Activated T-helper 1 cell treated with anti-CD3 and anti-CD28 coated beads, Interleukin-2, amount 50 U/mL, for 16 hours (primary cell): ENCODE results near the gene KCNIP1.

Experiments used
- DNase-seq, 2 donors: peaks; one replicate each; pipeline ENCODE4 v3.0.0-alpha.2; 2020; ENCODE audit warnings: low read depth in 1 of 2, low spot score in 1 of 2

KCNIP1 gene

GRCh38 chr5:170590566-170590965 is 86.7 kb downstream of the KCNIP1 start:
- DNase-seq, result no peak

- DNase-seq, result no peak
These were observed 87.2 kb downstream of the KCNIP1 start for GRCh38 chr5:170591054-170591453.

DNA sequence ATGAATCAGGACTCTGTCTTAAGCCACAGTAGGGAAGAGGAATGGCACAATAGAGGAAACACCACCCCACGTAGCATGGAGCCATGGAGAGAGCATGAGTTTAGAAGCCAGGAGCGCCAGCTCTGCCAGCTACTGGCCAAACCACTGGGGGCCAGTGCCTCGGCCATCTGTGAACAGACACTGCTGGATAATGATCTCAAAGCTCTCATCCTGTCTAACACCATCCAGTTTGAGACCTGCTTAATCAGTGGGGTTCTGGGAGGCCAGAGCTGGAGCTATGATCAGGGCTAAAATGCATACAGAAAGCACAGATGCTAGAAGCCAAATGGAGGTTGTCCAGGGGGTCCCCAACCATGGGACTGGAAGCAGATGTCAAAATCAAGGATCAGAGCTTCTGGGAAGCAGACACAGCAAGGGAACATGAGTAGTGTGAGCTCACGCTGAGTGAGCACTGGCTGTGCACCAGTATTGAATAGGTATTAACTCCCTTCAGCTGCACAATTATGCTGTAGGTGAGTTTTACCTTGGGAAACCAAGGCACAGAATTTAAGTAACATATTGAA is 92.7 kb downstream of the KCNIP1 start:
- DNase-seq, result no peak

- DNase-seq, result no peak
These were observed 93.4 kb downstream of the KCNIP1 start for GRCh38 chr5:170597109-170597751.

DNA sequence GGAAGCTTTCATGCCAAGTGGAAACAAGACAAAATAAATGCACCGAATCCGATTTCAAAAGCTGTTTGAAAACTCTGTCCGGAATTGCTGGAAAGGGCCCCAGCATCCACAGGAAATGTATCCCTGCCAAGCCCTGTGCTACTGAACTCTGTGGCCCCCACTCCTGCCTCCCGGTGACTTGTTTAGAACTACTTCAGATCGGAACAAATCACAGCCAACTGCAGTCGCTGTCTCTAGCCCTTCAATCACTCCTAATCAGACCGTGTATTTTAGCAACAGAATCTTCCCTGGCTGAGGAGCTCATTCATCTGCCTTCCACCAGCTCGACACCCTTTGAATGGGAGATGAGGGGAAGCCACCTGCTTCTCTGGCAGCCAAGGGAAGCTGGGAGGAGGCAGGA is 94.1 kb downstream of the KCNIP1 start:
- no peak for DNase-seq

DNA sequence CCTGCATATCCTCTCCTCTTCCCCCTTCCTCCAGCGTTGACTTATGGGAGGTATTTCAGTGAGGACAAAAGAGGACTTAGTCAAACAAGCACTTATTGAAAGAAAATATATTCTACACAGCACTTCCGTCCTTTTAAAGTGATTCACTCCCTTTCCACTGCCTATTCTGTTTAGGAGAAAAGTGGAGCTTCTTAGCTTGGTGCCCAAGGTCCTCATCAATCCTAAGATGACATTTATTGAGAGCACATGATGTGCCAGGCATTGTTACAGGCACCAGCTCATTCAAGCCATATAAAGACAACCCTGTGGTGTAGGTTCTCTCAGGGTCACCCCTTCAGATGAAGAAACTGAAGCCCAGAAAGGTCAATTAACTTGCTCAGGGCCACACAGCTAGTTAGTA is 95.9 kb downstream of the KCNIP1 start:
- DNase-seq, result no peak

- no peak for DNase-seq
These were observed 97.8 kb downstream of the KCNIP1 start for GRCh38 chr5:170601619-170602018.

- no peak for DNase-seq
These were observed 99.3 kb downstream of the KCNIP1 start for GRCh38 chr5:170603109-170603508.

DNA sequence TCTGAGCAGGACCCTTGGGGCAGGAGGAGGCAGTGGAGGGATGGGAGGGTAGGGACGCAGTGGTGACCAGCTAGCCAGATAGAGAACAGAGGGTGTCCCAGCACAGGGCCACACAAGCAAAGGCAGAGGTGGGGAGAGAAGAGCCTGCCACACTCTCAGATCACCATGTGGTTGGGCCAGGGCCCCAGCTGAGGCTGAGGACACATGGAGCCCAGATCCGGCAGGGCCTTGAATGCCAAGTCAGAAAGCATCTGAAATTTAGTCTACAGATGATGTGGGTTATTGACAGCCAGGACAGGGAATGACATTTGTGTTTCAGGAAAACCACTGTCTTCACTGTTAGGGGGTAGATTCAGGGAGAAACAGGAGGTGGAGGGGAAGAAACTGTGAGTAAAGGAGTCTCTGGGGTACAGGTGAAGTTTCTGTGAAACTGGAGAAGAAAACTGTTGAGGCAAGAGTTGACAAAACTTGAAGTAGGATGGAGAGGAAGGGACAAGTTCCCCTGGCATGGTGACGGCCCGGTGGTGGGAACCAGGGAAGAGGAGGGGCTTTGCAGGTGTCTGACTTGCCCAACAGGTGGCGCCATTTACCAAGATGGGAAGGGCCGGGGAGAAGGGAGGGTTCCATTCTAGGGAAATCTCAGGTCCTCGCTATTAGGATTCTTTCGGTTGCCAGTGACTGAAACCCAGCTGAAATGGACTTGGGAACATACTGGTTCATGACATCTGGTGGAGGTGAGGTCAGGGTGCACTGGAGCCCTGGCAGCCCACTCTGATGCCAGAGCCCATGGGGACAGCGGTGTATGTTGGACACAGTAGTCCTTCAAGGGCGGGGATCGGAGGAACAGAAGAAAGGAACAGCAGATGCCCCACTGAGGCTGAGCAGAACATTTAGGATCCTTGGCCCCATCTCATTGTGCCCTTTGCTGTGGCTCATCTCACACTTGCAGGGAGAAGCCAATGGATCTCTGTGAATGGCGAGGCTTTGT is 100.1 kb downstream of the KCNIP1 start:
- DNase-seq, result no peak

DNA sequence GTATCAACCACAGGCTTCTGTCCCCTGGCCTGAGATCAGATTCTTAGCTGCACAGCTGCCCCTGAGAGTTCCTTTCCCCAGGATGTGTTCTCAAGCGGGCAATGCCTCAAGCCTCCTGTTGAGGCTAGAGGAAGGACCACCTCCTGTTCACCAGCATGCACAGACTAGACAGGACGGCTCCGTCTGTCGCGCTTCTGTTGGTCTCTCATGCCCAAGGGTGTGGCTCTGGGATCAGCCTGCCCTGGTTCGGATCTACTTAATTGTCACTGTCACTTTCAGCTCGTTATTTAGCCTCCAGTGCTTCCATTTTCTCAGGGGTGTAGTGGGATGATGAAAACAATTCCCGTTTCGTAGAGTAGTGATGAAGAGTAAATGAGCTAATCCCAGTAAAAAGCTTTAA is 103.1 kb downstream of the KCNIP1 start:
- no peak for DNase-seq

- no peak for DNase-seq
These were observed 107.8 kb downstream of the KCNIP1 start for GRCh38 chr5:170611449-170612090.

DNA sequence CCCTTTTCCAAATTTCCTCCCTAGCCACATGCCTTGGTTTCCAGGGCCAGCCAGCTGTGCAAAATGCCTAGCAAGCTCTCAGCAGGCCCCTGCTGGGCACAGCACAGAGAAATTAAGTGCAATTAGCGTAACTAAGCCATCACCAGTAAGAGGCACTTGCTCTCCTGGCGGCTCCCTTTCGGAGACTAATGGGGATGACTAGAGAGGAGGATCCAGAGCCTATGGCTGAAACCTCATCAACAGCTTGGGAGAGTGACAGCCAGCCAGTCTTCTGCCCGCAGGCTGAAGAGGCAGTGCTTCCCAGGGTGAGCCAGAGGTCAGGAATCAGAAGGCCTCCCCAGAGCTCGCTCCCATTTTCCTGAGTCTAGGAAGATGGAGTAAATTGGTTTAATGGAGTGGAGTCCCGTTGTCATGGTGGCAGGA is 108.4 kb downstream of the KCNIP1 start:
- DNase-seq, result no peak

DNA sequence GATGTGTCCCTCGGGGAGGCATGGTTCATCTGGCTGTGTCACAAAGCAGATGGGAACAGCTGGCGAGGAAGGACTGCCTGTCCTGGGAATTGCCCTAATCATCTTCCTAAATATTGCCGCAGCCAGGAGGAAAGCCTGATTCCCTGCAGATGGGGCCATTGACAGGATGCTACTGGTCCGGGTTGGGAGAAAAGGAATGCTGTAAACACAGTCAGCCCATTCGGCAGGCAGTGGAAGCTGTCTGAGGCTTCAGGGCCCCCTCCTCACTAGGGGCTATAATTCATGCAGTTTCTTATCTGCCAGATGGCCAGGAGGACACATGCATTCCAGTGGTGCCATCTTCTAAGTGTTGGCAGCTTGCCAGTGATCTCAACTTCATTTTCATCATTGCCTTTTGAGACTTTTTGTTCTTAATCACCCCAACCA is 110.3 kb downstream of the KCNIP1 start:
- DNase-seq, result no peak

DNA sequence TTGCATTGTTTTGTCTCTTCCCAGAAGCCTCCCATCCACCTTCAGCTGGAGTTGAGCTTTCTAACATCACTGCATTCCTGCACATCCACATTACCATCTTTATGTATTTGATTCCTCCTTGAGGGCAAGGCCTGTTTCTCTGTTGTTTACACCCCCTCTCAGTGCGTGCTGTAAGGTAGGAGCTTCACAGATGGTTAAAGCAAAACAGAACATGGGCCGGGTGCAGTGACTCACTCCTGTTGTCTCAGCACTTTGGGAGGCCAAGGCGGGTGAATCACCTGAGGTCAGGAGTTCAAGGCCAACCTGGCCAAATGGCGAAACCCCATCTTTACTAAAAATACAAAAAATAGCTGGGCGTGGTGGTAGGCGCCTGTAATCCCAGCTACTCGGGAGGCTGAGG is 110.9 kb downstream of the KCNIP1 start:
- no peak for DNase-seq

- DNase-seq, result no peak
These were observed 114.0 kb downstream of the KCNIP1 start for GRCh38 chr5:170617533-170618490.

DNA sequence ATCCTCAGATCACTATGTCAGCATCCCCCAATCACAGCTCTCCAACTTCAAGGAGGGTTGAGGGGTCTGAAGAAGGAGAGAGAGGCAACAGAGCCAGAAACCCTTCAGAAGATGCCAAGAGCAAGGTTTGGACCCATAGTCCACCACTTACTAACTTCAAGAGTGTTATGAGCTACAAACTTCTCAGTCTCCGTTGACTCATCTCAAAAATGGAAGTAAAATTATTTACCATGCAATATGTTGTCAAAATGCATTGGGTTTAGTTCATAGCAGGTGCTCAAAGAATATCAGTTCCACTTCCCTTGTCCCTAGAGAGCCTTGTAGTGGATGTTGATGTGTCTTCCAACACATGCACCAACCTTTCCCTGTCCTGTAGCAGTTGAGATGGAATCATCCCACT is 116.0 kb downstream of the KCNIP1 start:
- DNase-seq, result no peak

- no peak for DNase-seq
These were observed 119.1 kb downstream of the KCNIP1 start for GRCh38 chr5:170622933-170623332.

DNA sequence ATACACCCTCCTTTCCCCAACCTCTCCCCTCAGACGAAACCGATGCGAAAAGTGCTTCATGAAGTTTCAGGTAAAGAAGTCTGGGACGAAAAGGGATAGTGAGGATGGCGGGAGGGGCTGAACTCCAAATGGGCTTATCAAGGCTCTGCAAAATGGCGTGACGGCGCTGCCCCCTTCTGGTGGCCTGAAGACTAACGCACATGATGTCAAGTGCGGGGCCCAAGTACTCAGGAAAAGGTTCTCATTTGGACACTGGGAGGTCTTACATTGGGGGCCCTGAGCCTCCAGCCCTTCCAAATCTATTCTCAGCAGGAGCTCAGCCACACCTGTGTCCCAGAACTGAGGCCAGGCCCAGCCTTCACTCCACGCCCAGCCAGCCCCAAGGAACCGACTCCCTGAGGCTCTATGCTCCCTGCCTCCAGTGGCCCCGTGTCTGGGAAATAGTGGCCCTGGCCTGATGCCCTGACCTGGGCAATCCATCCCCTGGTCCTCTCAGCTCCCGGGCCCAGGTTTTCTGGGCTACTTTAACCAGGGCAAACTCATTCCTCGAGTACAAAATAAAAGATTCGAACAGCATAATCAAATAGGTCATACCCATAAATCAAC is 119.9 kb downstream of the KCNIP1 start:
- DNase-seq, result no peak

DNA sequence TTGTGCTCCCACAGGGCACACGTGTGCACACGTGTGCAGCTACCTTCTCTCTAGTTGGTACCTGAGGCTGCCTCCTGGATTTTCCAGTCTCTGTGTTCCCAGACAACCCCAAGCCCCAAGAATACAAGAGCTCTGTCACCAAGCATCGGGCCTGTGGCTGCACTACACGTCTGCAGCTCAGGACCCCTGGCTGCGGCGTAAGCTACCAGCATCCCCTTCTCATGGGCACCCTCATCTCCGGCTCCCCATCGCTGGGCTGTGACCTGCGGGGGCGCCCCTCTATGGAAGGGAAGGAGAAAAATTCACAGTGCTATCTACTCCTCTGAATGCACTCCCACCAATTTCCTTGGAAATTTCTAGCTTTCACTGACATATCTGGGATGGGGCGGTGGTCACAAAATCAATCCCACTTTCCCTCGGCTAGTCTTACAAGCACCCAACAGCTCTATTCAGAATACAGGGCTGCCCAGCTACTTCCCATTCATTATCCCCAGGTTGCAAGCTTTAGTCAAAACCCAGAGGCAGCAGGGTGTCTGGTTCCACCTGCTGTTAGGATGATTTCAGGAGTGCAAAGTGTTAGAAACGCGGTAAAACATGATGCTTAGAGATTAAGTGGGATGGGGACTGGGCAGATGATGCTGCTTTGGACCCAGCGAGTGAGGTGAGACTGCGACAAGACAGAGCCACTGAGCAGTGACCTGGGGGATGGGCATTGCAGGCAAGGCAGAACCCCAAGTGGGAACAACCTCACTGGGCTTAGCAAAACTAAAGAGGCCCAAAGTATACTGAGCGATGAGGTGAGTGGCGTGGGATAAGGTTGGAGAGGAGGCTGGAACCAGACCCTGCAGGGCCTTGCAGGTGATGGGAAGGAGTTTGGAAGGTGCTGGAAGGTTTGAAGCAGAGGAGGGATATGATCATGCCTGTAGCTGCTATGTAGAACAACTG is 121.7 kb downstream of the KCNIP1 start:
- DNase-seq, result no peak
